K562 (cell line): ENCODE results near the gene FRMD4A. TPM values are rescaled to one million over a fixed set of nuclear protein-coding genes. Genes with fewer than 3 reads are reported as not detected.

Experiments
- ATAC-seq: fragments of 200-7000 bp; cut with Tn5 transposase; 3 replicates; pipeline ENCODE4 v1.9.1; 2020; ENCODE audit warnings: moderate library complexity
- BruUV-seq: library from RNA; stranded (reverse); fragments of 400-500 nt; replicated peaks from 2 replicates; lab custom pipeline; 2021; lab: Mats Ljungman, UMichigan
- CTCF ChIA-PET: fragments of 300-600 bp; formaldehyde crosslinking; extraction: SDS; loops from one replicate; lab custom pipeline; 2021; ENCODE audit warnings: low intra/inter-chr PET ratio; lab: Yijun Ruan, JAX
- POLR2A ChIA-PET: fragments of 300-600, 350-650 bp; sonication (Branson Sonifier 250); formaldehyde crosslinking; extraction: SDS; loops from one replicate; lab custom pipeline; 2021; ENCODE audit warnings: antibody characterized with exemption, inconsistent platforms; lab: Yijun Ruan, JAX
- DNase-seq, 4 experiments: peaks; one replicate each; pipeline versions ENCODE4 v3.0.0 to v3.0.0-alpha.2; 2011 to 2018; ENCODE audit warnings: low spot score in 3 of 4, mixed read lengths in 3 of 4; ENCODE audit errors: extremely low read depth in 1 of 4
- FAIRE-seq: peaks from 2 replicates; lab custom pipeline; 2011; peaks lifted over from hg19 to GRCh38; lab: Jason Lieb, UNC
- H2AFZ ChIP-seq: 2 replicates; pipeline ENCODE4 v1.6.0; 2011; ENCODE audit warnings: low read depth, low read length, control low read depth, inconsistent platforms
- H3K27ac ChIP-seq: fragments of 200-600 bp; 3 replicates; pipeline ENCODE4 v1.8.0; 2011; ENCODE audit warnings: low read depth, mild to moderate bottlenecking, control low read depth, inconsistent platforms, low read length, moderate library complexity, mixed read lengths; ENCODE audit errors: extremely low read depth
- H3K27me3 ChIP-seq, 2 experiments: fragments of 300-600 bp in 1 of 2; 2 replicates in 1 of 2; 3 replicates in 1 of 2; pipeline versions ENCODE4 v1.6.0 to v1.8.0; 2011; ENCODE audit warnings: inconsistent platforms in 2 of 2, low read length in 2 of 2, mild to moderate bottlenecking in 1 of 2, mixed read lengths in 1 of 2, moderate library complexity in 1 of 2; ENCODE audit not compliant: control insufficient read depth in 2 of 2, insufficient read depth in 2 of 2
- H3K36me3 ChIP-seq: fragments of 300-600 bp; 3 replicates; pipeline ENCODE4 v1.8.0; 2011; ENCODE audit warnings: mild to moderate bottlenecking, low read length, inconsistent platforms; ENCODE audit not compliant: control insufficient read depth, insufficient read depth
- H3K4me1 ChIP-seq, 2 experiments: fragments of 200-600 bp in 1 of 2; replicated peaks in 1 of 2; 2 replicates in 1 of 2; 3 replicates in 1 of 2; pipeline versions ENCODE4 v1.5.1 to v1.8.0; 2011; ENCODE audit warnings: inconsistent platforms in 2 of 2, low read length in 2 of 2, mild to moderate bottlenecking in 1 of 2, mixed read lengths in 1 of 2, moderate library complexity in 1 of 2; ENCODE audit not compliant: control insufficient read depth in 2 of 2, insufficient read depth in 2 of 2
- H3K4me2 ChIP-seq: 2 replicates; pipeline ENCODE4 v1.6.1; 2011; ENCODE audit warnings: low read length, control low read depth, inconsistent platforms, mixed read lengths; ENCODE audit not compliant: insufficient read depth
- H3K4me3 ChIP-seq: fragments of 200-600 bp; sonication (generic), shearing (Covaris generic); 2 replicates; pipeline ENCODE4 v1.5.1; 2016; ENCODE audit warnings: control low read depth, inconsistent platforms
- H3K79me2 ChIP-seq: fragments of 200-600 bp; 3 replicates; pipeline ENCODE4 v1.8.0; 2011; ENCODE audit warnings: low read length, inconsistent platforms; ENCODE audit not compliant: control insufficient read depth, insufficient read depth
- H3K9ac ChIP-seq, 2 experiments: 2 replicates each; pipeline versions ENCODE4 v1.6.0 to v1.6.1; 2011; ENCODE audit warnings: low read depth in 2 of 2, low read length in 2 of 2, control low read depth in 1 of 2, inconsistent platforms in 1 of 2, mild to moderate bottlenecking in 1 of 2, mixed read lengths in 1 of 2; ENCODE audit not compliant: insufficient read depth in 1 of 2
- H3K9me1 ChIP-seq: one replicate; pipeline ENCODE4 v1.6.0; 2011; ENCODE audit warnings: inconsistent platforms, mild to moderate bottlenecking, low read length, moderate library complexity; ENCODE audit not compliant: control insufficient read depth, insufficient read depth
- H3K9me3 ChIP-seq: replicated peaks from 2 replicates; pipeline ENCODE4 v1.5.1; 2011; ENCODE audit warnings: low read depth, low read length, inconsistent platforms; ENCODE audit not compliant: control insufficient read depth, insufficient read depth
- H4K20me1 ChIP-seq: replicated peaks from 2 replicates; pipeline ENCODE4 v1.6.1; 2011; ENCODE audit warnings: low read length, inconsistent platforms, mixed read lengths; ENCODE audit not compliant: control insufficient read depth, insufficient read depth
- ARID3A ChIP-seq: IDR thresholded peaks from 2 replicates; pipeline ENCODE4 v1.6.1; 2012; ENCODE audit warnings: low read depth, low read length, improper control_type of control experiment, borderline replicate concordance
- HMGXB4 ChIP-seq: sonication (generic); formaldehyde crosslinking; IDR thresholded peaks from 2 replicates; pipeline ENCODE4 v1.8.1; 2023; ENCODE audit warnings: mild to moderate bottlenecking, missing genetic modification reagents
- NBN ChIP-seq: fragments of 450-650 bp; IDR thresholded peaks from 2 replicates; pipeline ENCODE4 v1.6.1; 2016; ENCODE audit warnings: low read depth, mild to moderate bottlenecking
- WGBS: fragments of 100-300 bp; shearing (Covaris generic); methylation state at CpG from one replicate; pipeline ENCODE4 v1.1.6; 2016; ENCODE audit warnings: low coverage, mixed read lengths; ENCODE audit not compliant: insufficient coverage; ENCODE audit errors: missing lambda C conversion rate; 5-methylcytosine and 5-hydroxymethylcytosine counted together
- in situ Hi-C: fragments of 300-500 bp; cut with MboI; formaldehyde crosslinking; loops from 4 replicates; pipeline ENCODE4 v1.15.0; 2018; ENCODE audit warnings: inconsistent platforms, mixed read lengths
- intact Hi-C: fragments of 100-400 bp; cut with micrococcal nuclease; formaldehyde crosslinking; loops from 2 replicates; pipeline ENCODE4 v1.14.2; 2022
- polyA plus RNA-seq, 8 experiments: library from polyadenylated mRNA; depleted of rRNA in 4 of 8; stranded (reverse) in 5 of 8; unstranded in 3 of 8; fragments of >200 nt; fragmentation: Nextera tagmentation in 2 of 8; fragmentation: Illumina TruSeq in 1 of 8; extraction: Ambion mirVana in 2 of 8; extraction: Trizol in 1 of 8; gene quantifications; 2 replicates each; pipeline versions ENCODE4 v1.2.1 to v1.2.3, GENCODE V29; 2011 to 2014; ENCODE audit warnings: inconsistent platforms in 1 of 8, missing spikeins in 1 of 8
- total RNA-seq, 7 experiments: library from RNA; depleted of rRNA in 6 of 7; stranded (reverse); fragments of >200 nt in 6 of 7; fragmentation: Illumina TruSeq in 2 of 7; extraction: Trizol in 2 of 7; gene quantifications; 2 replicates each; pipeline versions ENCODE4 v1.2.1 to v1.2.3, GENCODE V29; 2011 to 2021; ENCODE audit warnings: low replicate concordance in 1 of 7
- TF ChIP-seq, protein P1 (sequence below): fragments of 450-650 bp; IDR thresholded peaks from 2 replicates; pipeline ENCODE4 v1.6.1; 2018; ENCODE audit warnings: mild to moderate bottlenecking, low read depth; ENCODE audit not compliant: partially characterized antibody

Gene FRMD4A
- total and polyA plus RNA-seq, 9 of the 15 experiments (the other 6 are each of a cell fraction or from before 2014, with no cell fraction given): 0.80 to 5.2 (median 3.0) TPM

DNA sequence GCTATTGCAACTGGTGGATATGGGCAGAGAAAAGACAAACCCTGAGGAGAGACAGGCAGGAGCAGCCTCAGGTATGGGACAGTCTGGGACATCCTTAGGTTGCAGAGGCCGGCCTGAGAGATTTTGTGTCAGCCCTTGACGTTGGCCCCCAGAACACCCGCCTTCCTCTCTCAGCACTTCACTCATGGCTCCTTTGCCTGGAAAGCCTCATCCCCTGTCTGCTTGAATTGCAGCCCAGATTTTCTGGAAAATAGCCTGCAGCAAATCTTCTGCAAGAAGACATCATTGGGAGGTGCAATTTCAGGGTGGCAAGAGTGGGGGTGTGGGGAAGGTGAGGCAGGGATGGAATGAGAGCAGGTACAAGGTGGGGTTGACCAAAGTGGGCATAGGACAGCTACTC, 2.2 kb upstream of the FRMD4A start:
- in situ Hi-C loops (no loop called here), intact Hi-C loops (no loop called here)
- ChIA-PET CTCF (no interaction called here), POLR2A (no interaction called here)
- H3K4me3 ChIP-seq: no peak overlapping the region
- H3K4me1 ChIP-seq: no peaks in the 10 kb centered on the region
- no TSS peak for BruUV-seq
- H3K27ac ChIP-seq: no peak overlapping the region
- WGBS: 0% methylated on average over 3 of the region's 3 CpGs
- peaks cover 3 to 23% of the 10 kb centered on the region in 2 experiments; a peak in 3 of 5 replicates for H3K27me3 ChIP-seq
- no peak overlapping the region for H2AFZ ChIP-seq
- DNase-seq (no peak), ATAC-seq (no peak), FAIRE-seq (no peak)
- H3K9me1 ChIP-seq: no peaks in the 10 kb centered on the region
- peaks cover 4% of the 10 kb centered on the region; the same call in 1 of the 2 replicates for H4K20me1 ChIP-seq
- no peaks in the 10 kb centered on the region for H3K36me3 ChIP-seq
- no peak overlapping the region for H3K9ac ChIP-seq
- H3K79me2 ChIP-seq: no peaks in the 10 kb centered on the region
- TF ChIP-seq, protein P1, sequence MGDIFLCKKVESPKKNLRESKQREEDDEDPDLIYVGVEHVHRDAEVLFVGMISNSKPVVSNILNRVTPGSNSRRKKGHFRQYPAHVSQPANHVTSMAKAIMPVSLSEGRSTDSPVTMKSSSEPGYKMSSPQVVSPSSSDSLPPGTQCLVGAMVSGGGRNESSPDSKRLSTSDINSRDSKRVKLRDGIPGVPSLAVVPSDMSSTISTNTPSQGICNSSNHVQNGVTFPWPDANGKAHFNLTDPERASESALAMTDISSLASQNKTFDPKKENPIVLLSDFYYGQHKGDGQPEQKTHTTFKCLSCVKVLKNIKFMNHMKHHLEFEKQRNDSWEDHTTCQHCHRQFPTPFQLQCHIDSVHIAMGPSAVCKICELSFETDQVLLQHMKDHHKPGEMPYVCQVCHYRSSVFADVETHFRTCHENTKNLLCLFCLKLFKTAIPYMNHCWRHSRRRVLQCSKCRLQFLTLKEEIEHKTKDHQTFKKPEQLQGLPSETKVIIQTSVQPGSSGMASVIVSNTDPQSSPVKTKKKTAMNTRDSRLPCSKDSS: no peak
- TF ChIP-seq ARID3A (no peak), NBN (no peak), HMGXB4 (CRISPR knock-in tag) (no peak)
- H3K4me2 ChIP-seq: no peak overlapping the region
- no peaks in the 10 kb centered on the region for H3K9me3 ChIP-seq
